Neutrophil (primary cell): ENCODE data around the gene ATP11A.
"Not testable (repeated sequence)": the region's sequence is repeated elsewhere in the genome, so short reads cannot be mapped to it uniquely, and the experiment has no call there.

Experiments
- H3K27ac ChIP-seq: fragments of 200-600 bp; sonication (generic); 2 replicates; pipeline ENCODE4 v1.5.1; 2016; ENCODE audit warnings: mild to moderate bottlenecking, moderate library complexity
- H3K27me3 ChIP-seq: fragments of 200-600 bp; sonication (generic); 2 replicates; pipeline ENCODE4 v1.6.0; 2016; ENCODE audit warnings: mild to moderate bottlenecking
- H3K36me3 ChIP-seq: fragments of 200-600 bp; sonication (generic); 2 replicates; pipeline ENCODE4 v1.5.1; 2017
- H3K4me1 ChIP-seq, 2 experiments: fragments of 200-600 bp in 1 of 2; sonication (generic) in 1 of 2; 1 replicate in 1 of 2; 2 replicates in 1 of 2; pipeline versions ENCODE4 v1.5.1 to v1.6.1; 2013 to 2016; ENCODE audit warnings: low read depth in 1 of 2, low read length in 1 of 2, mild to moderate bottlenecking in 1 of 2, moderate library complexity in 1 of 2; ENCODE audit not compliant: control insufficient read depth in 1 of 2, insufficient read depth in 1 of 2
- H3K4me3 ChIP-seq, 2 experiments: fragments of 200-600 bp in 1 of 2; sonication (generic) in 1 of 2; 1 replicate in 1 of 2; 2 replicates in 1 of 2; pipeline ENCODE4 v1.5.1; 2013 to 2016; ENCODE audit warnings: low read depth in 1 of 2, low read length in 1 of 2, mild to moderate bottlenecking in 1 of 2, moderate library complexity in 1 of 2
- H3K9me3 ChIP-seq: fragments of 200-600 bp; sonication (generic); 2 replicates; pipeline ENCODE4 v1.5.1; 2016
- TF ChIP-seq, protein P1 (sequence below): fragments of 200-600 bp; sonication (generic); IDR thresholded peaks from 2 replicates; pipeline ENCODE4 v1.5.1; 2016; ENCODE audit warnings: antibody characterized with exemption

ATP11A gene

DNA sequence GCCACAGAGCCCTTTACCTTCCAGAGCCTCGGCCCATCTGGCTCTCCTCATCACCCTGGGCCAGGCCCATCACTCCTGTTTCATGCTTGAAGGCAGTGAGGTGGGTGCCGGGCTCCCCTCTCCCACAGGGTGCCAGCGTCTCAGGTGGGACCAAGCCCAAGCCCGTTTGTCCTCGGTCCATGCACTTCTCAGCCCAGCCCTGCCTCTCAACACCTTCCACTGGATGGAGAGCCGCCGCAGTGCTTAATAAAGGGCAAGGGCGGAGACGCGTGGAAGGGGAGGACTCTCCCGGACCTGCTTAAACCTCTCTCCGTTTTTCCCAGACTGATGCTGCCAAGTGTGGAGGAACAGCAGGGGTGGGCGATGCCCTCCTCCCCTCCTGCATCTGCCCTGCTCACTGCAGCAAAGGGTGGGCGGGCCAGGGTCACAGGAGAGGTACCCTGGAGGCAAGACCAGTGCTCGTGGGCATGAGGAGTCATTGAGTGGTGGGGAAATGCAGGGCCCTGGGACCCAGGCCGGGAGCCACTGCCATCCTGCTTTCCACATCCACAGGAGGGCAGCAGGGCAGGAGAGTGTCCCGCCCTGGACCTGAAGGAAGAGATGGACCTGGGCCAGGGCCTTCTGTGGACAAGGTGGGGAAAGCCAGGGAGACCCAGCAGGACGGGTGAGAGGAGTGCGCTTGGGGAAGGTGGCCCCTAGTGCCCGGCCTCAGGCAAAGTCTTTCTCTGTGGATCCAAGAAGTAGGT, 9.7 kb upstream of the ATP11A start:
- H3K9me3 ChIP-seq = no peaks in the 10 kb centered on the region
- H3K4me1 ChIP-seq = no peaks in the 10 kb centered on the region
- H3K4me3 ChIP-seq = no peak overlapping the region
- no peaks in the 10 kb centered on the region for H3K36me3 ChIP-seq
- TF ChIP-seq, protein P1, sequence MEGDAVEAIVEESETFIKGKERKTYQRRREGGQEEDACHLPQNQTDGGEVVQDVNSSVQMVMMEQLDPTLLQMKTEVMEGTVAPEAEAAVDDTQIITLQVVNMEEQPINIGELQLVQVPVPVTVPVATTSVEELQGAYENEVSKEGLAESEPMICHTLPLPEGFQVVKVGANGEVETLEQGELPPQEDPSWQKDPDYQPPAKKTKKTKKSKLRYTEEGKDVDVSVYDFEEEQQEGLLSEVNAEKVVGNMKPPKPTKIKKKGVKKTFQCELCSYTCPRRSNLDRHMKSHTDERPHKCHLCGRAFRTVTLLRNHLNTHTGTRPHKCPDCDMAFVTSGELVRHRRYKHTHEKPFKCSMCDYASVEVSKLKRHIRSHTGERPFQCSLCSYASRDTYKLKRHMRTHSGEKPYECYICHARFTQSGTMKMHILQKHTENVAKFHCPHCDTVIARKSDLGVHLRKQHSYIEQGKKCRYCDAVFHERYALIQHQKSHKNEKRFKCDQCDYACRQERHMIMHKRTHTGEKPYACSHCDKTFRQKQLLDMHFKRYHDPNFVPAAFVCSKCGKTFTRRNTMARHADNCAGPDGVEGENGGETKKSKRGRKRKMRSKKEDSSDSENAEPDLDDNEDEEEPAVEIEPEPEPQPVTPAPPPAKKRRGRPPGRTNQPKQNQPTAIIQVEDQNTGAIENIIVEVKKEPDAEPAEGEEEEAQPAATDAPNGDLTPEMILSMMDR = no peak
- peaks cover 8% of the 10 kb centered on the region for H3K27me3 ChIP-seq
- no peak overlapping the region for H3K27ac ChIP-seq

DNA sequence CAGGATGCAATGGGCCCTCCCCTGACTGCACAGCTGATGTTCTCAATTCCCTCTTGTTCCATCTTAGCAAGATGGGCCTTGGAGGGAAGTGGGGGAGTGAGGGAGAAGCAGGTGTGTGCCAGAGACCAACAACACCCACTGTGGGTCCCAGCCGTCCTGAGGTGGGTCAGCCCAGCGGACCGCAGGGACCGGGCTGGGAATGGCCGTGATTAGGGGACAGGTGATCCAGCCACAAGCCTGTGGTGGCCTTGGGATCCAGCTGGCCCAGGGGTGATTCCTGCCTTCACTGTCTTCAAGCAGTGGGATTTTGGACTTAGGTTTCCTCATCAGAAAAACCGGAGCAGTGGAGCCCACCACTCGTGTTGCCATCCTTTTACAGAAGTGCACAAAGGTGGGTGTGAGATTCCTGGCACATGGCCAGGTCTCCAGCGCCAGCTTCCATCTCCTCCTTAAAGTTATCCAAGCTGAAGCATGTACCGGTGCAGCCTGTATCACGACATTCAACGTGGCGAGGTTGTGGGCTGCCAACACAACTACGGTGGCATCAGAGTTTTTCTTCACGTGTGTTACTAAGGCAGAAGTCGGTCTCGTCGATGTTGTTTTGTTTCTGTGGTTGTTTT, 9.0 kb upstream of the ATP11A start:
- H3K4me1 ChIP-seq = no peaks in the 10 kb centered on the region
- H3K9me3 ChIP-seq = no peaks in the 10 kb centered on the region
- no peak overlapping the region for H3K4me3 ChIP-seq
- TF ChIP-seq, protein P1 = no peak
- H3K27ac ChIP-seq = no peak overlapping the region
- H3K36me3 ChIP-seq = no peaks in the 10 kb centered on the region
- H3K27me3 ChIP-seq = peaks cover under 1% of the 10 kb centered on the region

GRCh38 chr13:112683581-112683980, 6.3 kb upstream of the ATP11A start:
- Histone ChIP-seq H3K27ac (no peak overlapping the region), H3K36me3 (no peaks in the 10 kb centered on the region), H3K4me1 (peaks cover 17 to 19% of the 10 kb centered on the region in 2 experiments), H3K4me3 (no peak overlapping the region), H3K9me3 (no peaks in the 10 kb centered on the region), H3K27me3 (no peaks in the 10 kb centered on the region)
- TF ChIP-seq, protein P1 = no peak

DNA sequence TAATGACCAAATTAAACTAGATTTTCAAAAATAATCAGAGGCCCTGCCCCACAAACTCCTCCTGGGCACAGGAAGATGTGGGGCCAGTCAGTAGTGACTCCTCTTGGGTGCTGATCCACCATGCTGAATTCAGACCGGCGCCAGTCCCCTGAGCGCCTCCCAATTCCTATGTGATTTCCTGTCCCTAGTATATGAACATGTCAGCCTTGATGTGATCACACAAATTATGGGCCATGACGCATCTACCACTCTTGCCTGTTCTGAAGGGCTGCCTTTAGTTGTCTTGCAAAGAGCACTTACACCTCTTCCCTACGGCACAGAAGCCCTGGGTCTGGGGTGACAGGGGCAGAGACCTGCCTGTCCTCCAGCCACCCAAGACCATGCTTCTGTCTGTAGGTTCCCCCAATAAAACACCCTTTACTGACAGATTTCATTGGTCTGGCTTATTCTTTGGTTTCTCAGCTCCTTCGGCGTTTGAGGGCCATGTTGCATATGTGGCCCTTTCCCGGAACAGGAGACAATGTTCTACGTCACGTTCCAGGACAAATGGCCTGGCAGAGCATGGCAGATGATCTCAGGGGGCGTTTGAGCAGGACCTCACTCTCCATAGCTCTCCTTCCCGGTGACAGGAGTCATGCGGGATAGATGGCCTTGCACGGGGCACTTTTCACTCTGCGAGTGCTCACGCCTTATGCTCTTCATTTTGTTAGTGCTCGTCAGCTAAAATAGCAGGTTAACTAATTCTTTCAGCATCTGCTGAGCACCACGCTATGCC, 5.6 kb upstream of the ATP11A start:
- Histone ChIP-seq H3K27me3 (no peaks in the 10 kb centered on the region), H3K4me3 (no peak overlapping the region), H3K27ac (no peak overlapping the region), H3K9me3 (no peaks in the 10 kb centered on the region), H3K4me1 (peaks cover 24 to 26% of the 10 kb centered on the region in 2 experiments), H3K36me3 (no peaks in the 10 kb centered on the region)
- TF ChIP-seq, protein P1 = no peak

DNA sequence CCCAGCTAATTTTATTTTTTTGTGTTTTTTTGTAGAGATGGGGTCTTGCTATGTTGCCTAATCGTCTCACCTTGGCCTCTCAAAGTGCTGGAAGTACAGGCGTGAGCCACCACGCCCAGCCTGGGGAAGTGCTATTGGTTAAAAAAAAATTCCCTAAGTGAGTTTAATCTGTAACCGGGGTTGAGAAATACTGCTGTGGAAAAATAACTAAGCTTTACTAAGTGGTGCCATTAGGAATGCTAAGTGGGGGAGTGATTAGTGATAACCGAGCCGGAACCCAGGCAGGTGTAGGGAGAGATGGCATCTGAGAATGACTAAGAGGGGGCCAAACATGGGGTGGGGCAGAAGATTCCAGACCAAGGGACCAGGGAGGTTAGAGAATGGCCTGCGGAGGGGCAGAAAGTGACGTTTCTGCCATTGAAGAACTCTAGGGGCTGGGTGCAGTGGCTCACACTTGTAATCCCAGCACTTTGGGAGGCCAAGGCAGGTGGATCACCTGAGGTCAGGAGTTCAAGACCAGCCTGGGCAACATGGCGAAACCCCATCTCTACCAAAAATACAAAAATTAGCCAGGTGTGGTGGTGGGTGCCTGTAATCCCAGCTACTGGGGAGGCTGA, 4.5 kb upstream of the ATP11A start:
- peaks cover 27% of the 10 kb centered on the region in 2 experiments for H3K4me1 ChIP-seq
- not testable (repeated sequence) for H3K36me3 ChIP-seq, H3K4me3 ChIP-seq, H3K27ac ChIP-seq, H3K9me3 ChIP-seq, H3K27me3 ChIP-seq
